ENCODE results near the gene PPIL6.

The PPIL6 gene

DNA sequence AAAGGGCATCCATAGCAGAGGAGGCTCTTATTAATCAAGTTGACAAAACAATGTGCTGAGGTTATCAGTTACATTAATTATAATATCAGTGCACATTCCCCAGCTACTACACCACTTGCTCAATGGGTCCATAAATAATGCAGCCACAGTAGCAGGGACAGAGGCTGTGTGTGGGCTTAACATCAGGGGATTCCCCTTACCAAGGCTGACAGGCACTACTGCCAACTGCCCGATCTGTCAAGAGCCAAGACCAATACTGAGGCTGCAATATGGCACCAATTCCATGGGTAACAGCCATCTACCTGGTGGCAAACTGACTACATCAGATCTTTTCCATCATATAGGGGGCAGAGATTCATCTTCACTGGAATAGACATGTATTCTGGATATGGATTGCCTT is 80.1 kb downstream of the PPIL6 start:
- DNase-seq: no peak

DNA sequence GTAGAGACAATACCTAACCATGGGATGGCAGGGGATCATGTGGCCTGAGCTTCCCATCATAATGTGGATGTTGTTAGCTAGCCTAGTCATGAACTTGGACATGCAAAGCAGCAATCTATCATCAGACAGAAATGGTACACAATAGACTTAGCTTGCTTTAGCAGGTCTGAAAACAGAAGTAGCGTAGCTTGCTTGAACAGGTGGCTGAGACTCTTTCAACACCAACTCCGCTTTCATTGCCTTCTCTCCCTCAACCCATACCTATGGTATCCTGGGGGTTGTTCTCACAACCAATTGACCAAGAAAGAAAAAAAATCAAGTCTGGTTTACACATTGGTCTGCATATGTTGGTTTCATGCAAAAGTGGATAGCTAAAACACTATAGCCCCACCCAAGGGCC is 81.2 kb downstream of the PPIL6 start:
- DNase-seq: no peak

DNA sequence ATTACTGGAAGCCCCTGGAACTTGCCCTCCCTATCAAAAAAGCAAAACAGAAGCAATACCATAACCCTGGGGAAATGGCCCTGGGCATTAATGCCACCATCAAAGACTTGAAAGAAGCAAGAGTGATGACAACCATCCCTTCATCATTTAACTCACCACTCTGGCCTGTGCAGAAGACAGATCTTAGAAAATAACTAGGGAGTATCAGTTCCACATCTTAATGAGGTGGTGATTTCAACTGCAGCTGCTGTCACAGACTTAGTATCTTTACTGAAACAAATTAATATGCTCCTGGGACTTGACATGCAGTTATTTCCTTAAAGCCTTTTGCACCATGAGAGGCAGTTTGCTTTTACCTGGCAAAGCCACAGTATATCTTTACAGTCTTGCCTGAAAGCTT is 82.2 kb downstream of the PPIL6 start:
- no peak for DNase-seq

DNA sequence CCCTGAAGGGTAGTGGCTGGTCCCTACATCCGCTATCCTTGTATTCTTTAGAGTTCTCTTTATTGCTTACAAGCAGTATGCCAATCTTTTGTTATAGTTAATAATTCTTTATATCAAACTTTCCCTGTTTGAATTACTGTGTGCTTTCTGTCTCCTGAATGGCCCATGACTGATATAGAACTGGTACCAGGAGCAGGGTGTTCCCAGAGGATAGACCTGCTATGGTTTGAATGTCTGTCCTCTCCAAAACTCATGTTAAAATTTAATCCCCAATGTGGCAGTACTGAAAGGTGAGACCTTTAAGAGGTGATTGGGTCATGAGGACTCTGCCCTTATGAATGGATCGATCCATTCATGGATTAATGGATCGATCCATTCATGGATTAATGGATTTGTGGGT is 84.2 kb downstream of the PPIL6 start:
- DNase-seq: no peak

DNA sequence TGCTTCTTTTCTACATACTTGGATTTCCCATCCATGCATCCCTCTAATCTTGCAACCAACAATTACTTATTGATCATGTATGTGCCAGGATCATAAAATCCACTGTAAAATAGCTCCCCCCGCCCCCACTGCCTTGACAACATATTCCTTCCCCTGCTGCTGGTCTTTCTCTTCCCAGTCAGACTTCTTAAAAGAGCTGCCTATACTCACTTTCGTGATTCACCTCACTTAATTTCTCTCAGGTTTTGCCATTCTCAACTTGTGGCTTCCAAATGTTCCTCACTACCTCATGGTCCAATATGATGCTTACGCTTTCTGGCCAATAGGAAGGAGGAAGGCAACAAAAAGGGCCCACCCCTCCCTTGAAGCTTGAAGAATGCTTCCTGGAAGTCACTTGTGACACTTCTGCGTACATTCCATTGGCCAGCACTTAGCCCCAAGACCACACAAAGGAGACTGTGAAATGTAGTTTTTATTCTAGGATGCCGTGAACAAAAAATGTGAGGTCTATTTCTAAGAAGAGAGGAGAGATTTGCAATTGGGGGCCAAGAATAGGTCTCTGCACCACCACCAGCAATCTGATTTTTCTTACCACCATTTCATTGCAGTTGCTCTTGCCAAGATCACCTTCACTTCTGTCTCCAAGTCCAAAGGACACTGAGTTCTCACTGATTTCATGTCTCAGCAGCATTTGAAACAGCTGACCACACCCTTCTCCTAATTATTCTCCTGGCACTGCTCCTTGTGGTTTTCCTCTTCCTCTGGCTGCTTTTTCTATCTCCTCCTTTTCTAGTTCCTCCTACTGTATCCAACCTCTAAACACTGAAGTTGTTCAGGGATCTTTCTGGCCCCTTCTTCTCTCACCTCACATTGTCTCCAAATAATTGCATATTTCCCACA is 88.9 kb downstream of the PPIL6 start:
- no peak for DNase-seq

DNA sequence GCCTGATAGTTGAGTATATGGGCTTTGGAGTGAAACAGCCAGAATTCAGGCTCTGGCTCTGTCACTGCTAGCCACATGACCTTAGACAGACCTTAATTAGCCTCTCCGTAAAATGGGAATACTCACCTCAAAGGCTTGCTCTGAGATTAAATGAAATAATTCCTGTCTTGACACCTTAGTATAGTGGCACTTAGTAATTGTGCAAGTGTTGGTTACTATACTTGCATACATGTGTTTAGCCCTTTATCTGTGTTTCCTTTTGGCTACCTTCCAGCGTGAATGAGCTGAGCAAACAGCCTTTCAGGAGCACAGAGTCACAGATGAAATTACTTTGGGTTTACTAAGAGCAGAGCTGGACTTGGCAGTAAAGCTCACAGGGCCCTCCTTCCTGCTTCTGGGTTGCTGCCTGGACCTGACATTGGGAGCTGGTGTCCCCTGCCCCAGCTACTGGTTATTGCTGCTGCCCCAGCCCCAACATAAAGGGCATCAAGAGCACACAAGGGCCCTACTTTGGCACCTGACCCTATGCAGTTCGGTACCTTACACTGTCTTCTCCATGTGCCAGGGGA is 90.9 kb downstream of the PPIL6 start:
- no peak for DNase-seq

DNA sequence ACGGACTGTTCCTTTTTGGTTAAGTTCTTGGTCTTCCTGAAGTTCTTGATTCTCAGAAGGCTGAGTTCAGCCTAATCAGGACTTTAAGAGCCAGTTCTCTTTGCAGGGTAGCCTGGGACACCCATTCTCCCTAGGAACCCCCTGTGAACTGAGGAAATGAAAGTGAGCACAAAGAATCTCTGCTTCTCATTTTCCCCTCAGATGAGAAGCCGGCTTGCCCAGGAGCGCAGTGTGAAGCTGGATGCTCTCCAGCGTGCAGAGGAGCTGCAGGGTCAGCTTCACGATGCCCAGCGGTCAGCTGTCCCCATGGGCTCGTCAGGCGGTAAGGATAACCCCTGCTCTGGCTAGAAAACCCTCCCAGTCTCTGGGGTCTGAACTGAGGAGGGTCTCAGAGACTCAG is 92.2 kb downstream of the PPIL6 start:
- DNase-seq: no peak

GRCh38 chr6:109347779-109348178 is 92.6 kb downstream of the PPIL6 start:
- no peak for DNase-seq

GRCh38 chr6:109345986-109346385 is 94.4 kb downstream of the PPIL6 start:
- no peak for DNase-seq

GRCh38 chr6:109344226-109344625 is 96.2 kb downstream of the PPIL6 start:
- DNase-seq: no peak

GRCh38 chr6:109343518-109343917 is 96.9 kb downstream of the PPIL6 start:
- DNase-seq: no peak

GRCh38 chr6:109342911-109343310 is 97.5 kb downstream of the PPIL6 start:
- no peak for DNase-seq

- DNase-seq: no peak
Measured at GRCh38 chr6:109342506-109342905, 97.9 kb downstream of the PPIL6 start.

- DNase-seq: no peak
Measured at GRCh38 chr6:109340811-109341210, 99.6 kb downstream of the PPIL6 start.
